ENCODE results near the gene IGF2BP3. TPM values are rescaled to one million over a fixed set of nuclear protein-coding genes. Genes with fewer than 3 reads are reported as not detected.
"Not testable (repeated sequence)": the region's sequence is repeated elsewhere in the genome, so short reads cannot be mapped to it uniquely, and the experiment has no call there.

IGF2BP3 gene
- total RNA-seq, 2 experiments from 2014 or later, result 0.41 to 0.70 TPM

- peaks cover 9% of the 10 kb centered on the region for H3K27me3 Mint-ChIP-seq
- H3K36me3 Mint-ChIP-seq, result no peaks in the 10 kb centered on the region
- H3K27ac Mint-ChIP-seq, result no peak overlapping the region
- DNase-seq, result no peak
- H3K4me3 Mint-ChIP-seq, result no peak overlapping the region
- no peaks in the 10 kb centered on the region for H3K9me3 Mint-ChIP-seq
- no peaks in the 10 kb centered on the region for H3K4me1 Mint-ChIP-seq
These were observed 134.2 kb downstream of the IGF2BP3 start for GRCh38 chr7:23336086-23336485.

- no peak for DNase-seq
- no peaks in the 10 kb centered on the region for H3K9me3 Mint-ChIP-seq
- no peaks in the 10 kb centered on the region for H3K36me3 Mint-ChIP-seq
- H3K27ac Mint-ChIP-seq, result no peak overlapping the region
- H3K4me1 Mint-ChIP-seq, result no peaks in the 10 kb centered on the region
- peaks cover 9% of the 10 kb centered on the region for H3K27me3 Mint-ChIP-seq
- no peak overlapping the region for H3K4me3 Mint-ChIP-seq
These were observed 134.7 kb downstream of the IGF2BP3 start for GRCh38 chr7:23335621-23336020.

GRCh38 chr7:23335136-23335535, 135.2 kb downstream of the IGF2BP3 start:
- H3K27me3 Mint-ChIP-seq, result peaks cover 9% of the 10 kb centered on the region
- no peak overlapping the region for H3K27ac Mint-ChIP-seq
- no peaks in the 10 kb centered on the region for H3K9me3 Mint-ChIP-seq
- no peak for DNase-seq
- H3K4me1 Mint-ChIP-seq, result no peaks in the 10 kb centered on the region
- no peaks in the 10 kb centered on the region for H3K36me3 Mint-ChIP-seq
- H3K4me3 Mint-ChIP-seq, result no peak overlapping the region

GRCh38 chr7:23334482-23335056, 135.7 kb downstream of the IGF2BP3 start:
- DNase-seq, result no peak
- no peak overlapping the region for H3K4me3 Mint-ChIP-seq
- H3K4me1 Mint-ChIP-seq, result peaks cover under 1% of the 10 kb centered on the region
- H3K27me3 Mint-ChIP-seq, result peaks cover 9% of the 10 kb centered on the region
- H3K9me3 Mint-ChIP-seq, result no peaks in the 10 kb centered on the region
- H3K36me3 Mint-ChIP-seq, result no peaks in the 10 kb centered on the region
- H3K27ac Mint-ChIP-seq, result no peak overlapping the region

- peaks cover 2% of the 10 kb centered on the region for H3K4me1 Mint-ChIP-seq
- no peaks in the 10 kb centered on the region for H3K36me3 Mint-ChIP-seq
- no peak overlapping the region for H3K4me3 Mint-ChIP-seq
These were observed 136.5 kb downstream of the IGF2BP3 start for GRCh38 chr7:23333671-23334246.

GRCh38 chr7:23332910-23333612, 137.2 kb downstream of the IGF2BP3 start:
- H3K4me3 Mint-ChIP-seq, result no peak overlapping the region
- H3K27me3 Mint-ChIP-seq, result peaks cover 9% of the 10 kb centered on the region
- no peak for DNase-seq
- peaks cover 2% of the 10 kb centered on the region for H3K4me1 Mint-ChIP-seq
- H3K9me3 Mint-ChIP-seq, result no peaks in the 10 kb centered on the region
- no peaks in the 10 kb centered on the region for H3K36me3 Mint-ChIP-seq
- no peak overlapping the region for H3K27ac Mint-ChIP-seq

More at GRCh38 chr7:23333671-23334246, 136.5 kb downstream of the IGF2BP3 start:
- no peak for DNase-seq
- Mint-ChIP-seq H3K27me3 (peaks cover 9% of the 10 kb centered on the region), H3K27ac (no peak overlapping the region), H3K9me3 (no peaks in the 10 kb centered on the region)

- H3K27ac Mint-ChIP-seq, result no peak overlapping the region
These were observed 138.1 kb downstream of the IGF2BP3 start for GRCh38 chr7:23332193-23332592.

GRCh38 chr7:23331132-23331531, 139.2 kb downstream of the IGF2BP3 start:
- no peak for DNase-seq
- H3K4me3 Mint-ChIP-seq, result no peak overlapping the region
- no peak overlapping the region for H3K27ac Mint-ChIP-seq
- H3K9me3 Mint-ChIP-seq, result no peaks in the 10 kb centered on the region
- H3K27me3 Mint-ChIP-seq, result no peaks in the 10 kb centered on the region
- H3K4me1 Mint-ChIP-seq, result peaks cover 2% of the 10 kb centered on the region
- no peaks in the 10 kb centered on the region for H3K36me3 Mint-ChIP-seq

More at GRCh38 chr7:23332193-23332592, 138.1 kb downstream of the IGF2BP3 start:
- Mint-ChIP-seq H3K9me3 (no peaks in the 10 kb centered on the region), H3K36me3 (no peaks in the 10 kb centered on the region), H3K4me1 (peaks cover 2% of the 10 kb centered on the region), H3K27me3 (peaks cover 2% of the 10 kb centered on the region), H3K4me3 (no peak overlapping the region)
- no peak for DNase-seq

GRCh38 chr7:23315366-23315765, 154.9 kb downstream of the IGF2BP3 start:
- no peak overlapping the region for H3K4me3 Mint-ChIP-seq
- no peak overlapping the region for H3K27ac Mint-ChIP-seq
- H3K36me3 Mint-ChIP-seq, result peaks cover 2% of the 10 kb centered on the region
- peaks cover 10% of the 10 kb centered on the region for H3K4me1 Mint-ChIP-seq
- H3K9me3 Mint-ChIP-seq, result no peaks in the 10 kb centered on the region
- peaks cover 3% of the 10 kb centered on the region for H3K27me3 Mint-ChIP-seq
- no peak for DNase-seq

- DNase-seq, H3K27me3 Mint-ChIP-seq, H3K27ac Mint-ChIP-seq, H3K4me3 Mint-ChIP-seq, H3K9me3 Mint-ChIP-seq: not testable (repeated sequence)
- H3K4me1 Mint-ChIP-seq, result peaks cover 14% of the 10 kb centered on the region
- peaks cover 17% of the 10 kb centered on the region for H3K36me3 Mint-ChIP-seq
These were observed 158.2 kb downstream of the IGF2BP3 start for GRCh38 chr7:23312141-23312540.

- Mint-ChIP-seq H3K27ac (no peak overlapping the region), H3K9me3 (no peaks in the 10 kb centered on the region), H3K4me1 (peaks cover 43% of the 10 kb centered on the region), H3K27me3 (no peaks in the 10 kb centered on the region), H3K36me3 (peaks cover 46% of the 10 kb centered on the region), H3K4me3 (no peak overlapping the region)
- no peak for DNase-seq
These were observed 161.5 kb downstream of the IGF2BP3 start for GRCh38 chr7:23308754-23309153.

GRCh38 chr7:23306936-23307521, 163.3 kb downstream of the IGF2BP3 start:
- H3K27ac Mint-ChIP-seq, result peak overlapping the region; percentile 47
- no peak for DNase-seq
- H3K9me3 Mint-ChIP-seq, result no peaks in the 10 kb centered on the region
- H3K27me3 Mint-ChIP-seq, result no peaks in the 10 kb centered on the region
- no peak overlapping the region for H3K4me3 Mint-ChIP-seq
- peaks cover 56% of the 10 kb centered on the region for H3K36me3 Mint-ChIP-seq
- H3K4me1 Mint-ChIP-seq, result peaks cover 51% of the 10 kb centered on the region

GRCh38 chr7:23299770-23300300, 170.5 kb downstream of the IGF2BP3 start:
- H3K4me1 Mint-ChIP-seq, result peaks cover 38% of the 10 kb centered on the region
- no peak for DNase-seq
- peaks cover 32% of the 10 kb centered on the region for H3K36me3 Mint-ChIP-seq
- no peaks in the 10 kb centered on the region for H3K27me3 Mint-ChIP-seq
- peak overlapping the region; percentile 96 for H3K4me3 Mint-ChIP-seq
- peak overlapping the region; percentile 96 for H3K27ac Mint-ChIP-seq
- H3K9me3 Mint-ChIP-seq, result peaks cover 1% of the 10 kb centered on the region

GRCh38 chr7:23298885-23299769, 171.2 kb downstream of the IGF2BP3 start, which contains the start of gene MALSU1:
TSS of gene MALSU1 (plus strand) at chr7:23299339. CDS start at chr7:23299353, 14 bp downstream.
- H3K4me3 Mint-ChIP-seq, result peak within 1 kb of the TSS; percentile 96
- DNase-seq, result peak; percentile 97
- H3K4me1 Mint-ChIP-seq, result peaks cover 31% of the 10 kb centered on the region
- peaks cover 25% of the 10 kb centered on the region for H3K36me3 Mint-ChIP-seq
- H3K27me3 Mint-ChIP-seq, result no peaks in the 10 kb centered on the region
- peaks cover 1% of the 10 kb centered on the region for H3K9me3 Mint-ChIP-seq
- H3K27ac Mint-ChIP-seq, result peak within 1 kb of the TSS; percentile 96
